K562 (cell line): ENCODE results near the gene EML1. TPM values are rescaled to one million over a fixed set of nuclear protein-coding genes. Genes with fewer than 3 reads are reported as not detected.

ENCODE experiments used
- ATAC-seq: fragments of 200-7000 bp; cut with Tn5 transposase; 3 replicates; pipeline ENCODE4 v1.9.1; 2020; ENCODE audit warnings: moderate library complexity
- BruUV-seq: library from RNA; stranded (reverse); fragments of 400-500 nt; replicated peaks from 2 replicates; lab custom pipeline; 2021; lab: Mats Ljungman, UMichigan
- CTCF ChIA-PET: fragments of 300-600 bp; formaldehyde crosslinking; extraction: SDS; loops from one replicate; lab custom pipeline; 2021; ENCODE audit warnings: low intra/inter-chr PET ratio; lab: Yijun Ruan, JAX
- POLR2A ChIA-PET: fragments of 300-600, 350-650 bp; sonication (Branson Sonifier 250); formaldehyde crosslinking; extraction: SDS; loops from one replicate; lab custom pipeline; 2021; ENCODE audit warnings: antibody characterized with exemption, inconsistent platforms; lab: Yijun Ruan, JAX
- DNase-seq, 4 experiments: peaks; one replicate each; pipeline versions ENCODE4 v3.0.0 to v3.0.0-alpha.2; 2011 to 2018; ENCODE audit warnings: low spot score in 3 of 4, mixed read lengths in 3 of 4; ENCODE audit errors: extremely low read depth in 1 of 4
- FAIRE-seq: peaks from 2 replicates; lab custom pipeline; 2011; peaks lifted over from hg19 to GRCh38; lab: Jason Lieb, UNC
- H2AFZ ChIP-seq: 2 replicates; pipeline ENCODE4 v1.6.0; 2011; ENCODE audit warnings: low read depth, low read length, control low read depth, inconsistent platforms
- H3K27ac ChIP-seq: fragments of 200-600 bp; 3 replicates; pipeline ENCODE4 v1.8.0; 2011; ENCODE audit warnings: low read depth, mild to moderate bottlenecking, control low read depth, inconsistent platforms, low read length, moderate library complexity, mixed read lengths; ENCODE audit errors: extremely low read depth
- H3K27me3 ChIP-seq, 2 experiments: fragments of 300-600 bp in 1 of 2; 2 replicates in 1 of 2; 3 replicates in 1 of 2; pipeline versions ENCODE4 v1.6.0 to v1.8.0; 2011; ENCODE audit warnings: inconsistent platforms in 2 of 2, low read length in 2 of 2, mild to moderate bottlenecking in 1 of 2, mixed read lengths in 1 of 2, moderate library complexity in 1 of 2; ENCODE audit not compliant: control insufficient read depth in 2 of 2, insufficient read depth in 2 of 2
- H3K36me3 ChIP-seq: fragments of 300-600 bp; 3 replicates; pipeline ENCODE4 v1.8.0; 2011; ENCODE audit warnings: mild to moderate bottlenecking, low read length, inconsistent platforms; ENCODE audit not compliant: control insufficient read depth, insufficient read depth
- H3K4me1 ChIP-seq, 2 experiments: fragments of 200-600 bp in 1 of 2; replicated peaks in 1 of 2; 2 replicates in 1 of 2; 3 replicates in 1 of 2; pipeline versions ENCODE4 v1.5.1 to v1.8.0; 2011; ENCODE audit warnings: inconsistent platforms in 2 of 2, low read length in 2 of 2, mild to moderate bottlenecking in 1 of 2, mixed read lengths in 1 of 2, moderate library complexity in 1 of 2; ENCODE audit not compliant: control insufficient read depth in 2 of 2, insufficient read depth in 2 of 2
- H3K4me2 ChIP-seq: 2 replicates; pipeline ENCODE4 v1.6.1; 2011; ENCODE audit warnings: low read length, control low read depth, inconsistent platforms, mixed read lengths; ENCODE audit not compliant: insufficient read depth
- H3K4me3 ChIP-seq: fragments of 200-600 bp; sonication (generic), shearing (Covaris generic); 2 replicates; pipeline ENCODE4 v1.5.1; 2016; ENCODE audit warnings: control low read depth, inconsistent platforms
- H3K79me2 ChIP-seq: fragments of 200-600 bp; 3 replicates; pipeline ENCODE4 v1.8.0; 2011; ENCODE audit warnings: low read length, inconsistent platforms; ENCODE audit not compliant: control insufficient read depth, insufficient read depth
- H3K9ac ChIP-seq, 2 experiments: 2 replicates each; pipeline versions ENCODE4 v1.6.0 to v1.6.1; 2011; ENCODE audit warnings: low read depth in 2 of 2, low read length in 2 of 2, control low read depth in 1 of 2, inconsistent platforms in 1 of 2, mild to moderate bottlenecking in 1 of 2, mixed read lengths in 1 of 2; ENCODE audit not compliant: insufficient read depth in 1 of 2
- H3K9me1 ChIP-seq: one replicate; pipeline ENCODE4 v1.6.0; 2011; ENCODE audit warnings: inconsistent platforms, mild to moderate bottlenecking, low read length, moderate library complexity; ENCODE audit not compliant: control insufficient read depth, insufficient read depth
- H3K9me3 ChIP-seq: replicated peaks from 2 replicates; pipeline ENCODE4 v1.5.1; 2011; ENCODE audit warnings: low read depth, low read length, inconsistent platforms; ENCODE audit not compliant: control insufficient read depth, insufficient read depth
- H4K20me1 ChIP-seq: replicated peaks from 2 replicates; pipeline ENCODE4 v1.6.1; 2011; ENCODE audit warnings: low read length, inconsistent platforms, mixed read lengths; ENCODE audit not compliant: control insufficient read depth, insufficient read depth
- ADNP ChIP-seq: fragments of 200-800 bp; sonication (Bioruptor generic); IDR thresholded peaks from 2 replicates; pipeline ENCODE4 v1.6.1; 2016; ENCODE audit warnings: missing genetic modification characterization, missing compliant biosample characterization
- ATF7 ChIP-seq: fragments of 450-650 bp; IDR thresholded peaks from 2 replicates; pipeline ENCODE4 v1.7.1; 2014; ENCODE audit warnings: mild to moderate bottlenecking, moderate library complexity
- COPS2 ChIP-seq: fragments of 450-650 bp; conservative IDR thresholded peaks from 2 replicates; pipeline ENCODE4 v1.6.1; 2016; ENCODE audit warnings: mild to moderate bottlenecking, moderate library complexity
- CTBP1 ChIP-seq: fragments of 450-650 bp; IDR thresholded peaks from 2 replicates; pipeline ENCODE4 v1.6.1; 2016; ENCODE audit warnings: borderline replicate concordance
- ERF ChIP-seq: fragments of 450-650 bp; formaldehyde crosslinking; IDR thresholded peaks from 2 replicates; pipeline ENCODE4 v1.4.0; 2020; ENCODE audit warnings: mild to moderate bottlenecking, mixed read lengths
- FOXA1 ChIP-seq: fragments of 450-650 bp; IDR thresholded peaks from 2 replicates; pipeline ENCODE4 v1.6.1; 2016; ENCODE audit warnings: mild to moderate bottlenecking, borderline replicate concordance
- FOXP1 ChIP-seq: sonication (generic); formaldehyde crosslinking; IDR thresholded peaks from 2 replicates; pipeline ENCODE4 v1.8.0; 2022; ENCODE audit warnings: mild to moderate bottlenecking, missing genetic modification reagents
- GATAD2B ChIP-seq: fragments of 450-650 bp; IDR thresholded peaks from 2 replicates; pipeline ENCODE4 v1.6.1; 2017; ENCODE audit warnings: mild to moderate bottlenecking, borderline replicate concordance
- IFI16 ChIP-seq: fragments of 250-450 bp; sonication (Bioruptor Pico); IDR thresholded peaks from 2 replicates; pipeline ENCODE4 v2.1.2; 2022; ENCODE audit warnings: mild to moderate bottlenecking, inconsistent platforms
- MAFK ChIP-seq: IDR thresholded peaks from 2 replicates; pipeline ENCODE4 v1.6.1; 2011; ENCODE audit warnings: low read length, improper control_type of control experiment
- PKNOX1 ChIP-seq: fragments of 450-650 bp; IDR thresholded peaks from 2 replicates; pipeline ENCODE4 v1.6.1; 2016
- RBM15 ChIP-seq: fragments of 200-400 bp; formaldehyde crosslinking; IDR thresholded peaks from 2 replicates; pipeline ENCODE4 v1.6.1; 2018; ENCODE audit warnings: mild to moderate bottlenecking, low read length, moderate library complexity; ENCODE audit not compliant: insufficient read depth
- SMAD3 ChIP-seq: fragments of 450-650 bp; formaldehyde crosslinking; conservative IDR thresholded peaks from 2 replicates; pipeline ENCODE4 v1.4.0; 2020; ENCODE audit warnings: mild to moderate bottlenecking
- ZC3H4 ChIP-seq: sonication (generic); formaldehyde crosslinking; IDR thresholded peaks from 2 replicates; pipeline ENCODE4 v1.9.0; 2021; ENCODE audit warnings: missing genetic modification reagents, borderline replicate concordance
- WGBS: fragments of 100-300 bp; shearing (Covaris generic); methylation state at CpG from one replicate; pipeline ENCODE4 v1.1.6; 2016; ENCODE audit warnings: low coverage, mixed read lengths; ENCODE audit not compliant: insufficient coverage; ENCODE audit errors: missing lambda C conversion rate; 5-methylcytosine and 5-hydroxymethylcytosine counted together
- in situ Hi-C: fragments of 300-500 bp; cut with MboI; formaldehyde crosslinking; loops from 4 replicates; pipeline ENCODE4 v1.15.0; 2018; ENCODE audit warnings: inconsistent platforms, mixed read lengths
- intact Hi-C: fragments of 100-400 bp; cut with micrococcal nuclease; formaldehyde crosslinking; loops from 2 replicates; pipeline ENCODE4 v1.14.2; 2022
- polyA plus RNA-seq, 8 experiments: library from polyadenylated mRNA; depleted of rRNA in 4 of 8; stranded (reverse) in 5 of 8; unstranded in 3 of 8; fragments of >200 nt; fragmentation: Nextera tagmentation in 2 of 8; fragmentation: Illumina TruSeq in 1 of 8; extraction: Ambion mirVana in 2 of 8; extraction: Trizol in 1 of 8; gene quantifications; 2 replicates each; pipeline versions ENCODE4 v1.2.1 to v1.2.3, GENCODE V29; 2011 to 2014; ENCODE audit warnings: inconsistent platforms in 1 of 8, missing spikeins in 1 of 8
- total RNA-seq, 7 experiments: library from RNA; depleted of rRNA in 6 of 7; stranded (reverse); fragments of >200 nt in 6 of 7; fragmentation: Illumina TruSeq in 2 of 7; extraction: Trizol in 2 of 7; gene quantifications; 2 replicates each; pipeline versions ENCODE4 v1.2.1 to v1.2.3, GENCODE V29; 2011 to 2021; ENCODE audit warnings: low replicate concordance in 1 of 7
- TF ChIP-seq, protein P1 (sequence below): fragments of 450-650 bp; IDR thresholded peaks from 2 replicates; pipeline ENCODE4 v1.7.1; 2018; ENCODE audit warnings: mild to moderate bottlenecking, low read depth; ENCODE audit not compliant: partially characterized antibody
- TF ChIP-seq, protein P2 (sequence below): fragments of 200-800 bp; sonication (Bioruptor generic); IDR thresholded peaks from 2 replicates; pipeline ENCODE4 v1.6.1; 2016; ENCODE audit warnings: missing genetic modification characterization, missing compliant biosample characterization

The EML1 gene
- total and polyA plus RNA-seq, 9 of the 15 experiments (the other 6 are each of a cell fraction or from before 2014, with no cell fraction given), result 0.01 to 0.35 (median 0.07) TPM; not detected in 2

DNA sequence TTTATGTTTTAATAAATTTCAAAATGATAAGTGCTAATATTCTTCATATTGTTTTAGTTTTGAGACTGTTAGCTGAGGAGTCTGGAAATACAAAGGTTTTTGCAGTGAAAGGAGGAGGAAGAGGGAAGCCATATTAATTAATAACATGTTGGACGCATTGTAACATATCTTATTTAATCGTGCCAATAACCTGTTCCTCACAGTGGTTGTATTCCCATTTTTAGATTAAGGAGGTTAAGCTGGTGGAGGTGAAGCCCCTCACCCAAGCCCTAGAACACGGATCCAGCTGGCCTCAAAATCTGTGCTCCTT is 92.4 kb downstream of the EML1 start:
- WGBS, result 4% methylated on average over 3 of the region's 3 CpGs
- Histone ChIP-seq H3K4me2 (no peak overlapping the region), H3K4me3 (no peak overlapping the region), H3K27me3 (peaks cover 6 to 52% of the 10 kb centered on the region in 2 experiments; a peak in 4 of 5 replicates), H4K20me1 (no peaks in the 10 kb centered on the region), H3K27ac (no peak overlapping the region), H3K9ac (no peak overlapping the region), H2AFZ (no peak overlapping the region), H3K4me1 (no peaks in the 10 kb centered on the region), H3K36me3 (no peaks in the 10 kb centered on the region), H3K9me3 (no peaks in the 10 kb centered on the region), H3K9me1 (no peaks in the 10 kb centered on the region), H3K79me2 (no peaks in the 10 kb centered on the region)
- intact Hi-C loops, result loop anchor here (1.0 to 2.0 kb wide), 3 partner anchors 155 to 367 kb away; no protein-coding TSS in a partner anchor
- FAIRE-seq, result no peak
- BruUV-seq, result no TSS peak
- ChIA-PET POLR2A (no interaction called here), CTCF (interaction anchor here (1.9 to 2.2 kb wide), 2 partner anchors 156 to 366 kb away, joined by 9 to 13 read pairs; no protein-coding TSS in a partner anchor)
- in situ Hi-C loops, result loop anchor here (10.0 to 25.0 kb wide), 3 partner anchors 161 to 498 kb away; no protein-coding TSS in a partner anchor
- no peak for ATAC-seq
- no peak for DNase-seq
- no peak for TF ChIP-seq RBM15
- no peak for TF ChIP-seq CTBP1
- TF ChIP-seq, protein P1, sequence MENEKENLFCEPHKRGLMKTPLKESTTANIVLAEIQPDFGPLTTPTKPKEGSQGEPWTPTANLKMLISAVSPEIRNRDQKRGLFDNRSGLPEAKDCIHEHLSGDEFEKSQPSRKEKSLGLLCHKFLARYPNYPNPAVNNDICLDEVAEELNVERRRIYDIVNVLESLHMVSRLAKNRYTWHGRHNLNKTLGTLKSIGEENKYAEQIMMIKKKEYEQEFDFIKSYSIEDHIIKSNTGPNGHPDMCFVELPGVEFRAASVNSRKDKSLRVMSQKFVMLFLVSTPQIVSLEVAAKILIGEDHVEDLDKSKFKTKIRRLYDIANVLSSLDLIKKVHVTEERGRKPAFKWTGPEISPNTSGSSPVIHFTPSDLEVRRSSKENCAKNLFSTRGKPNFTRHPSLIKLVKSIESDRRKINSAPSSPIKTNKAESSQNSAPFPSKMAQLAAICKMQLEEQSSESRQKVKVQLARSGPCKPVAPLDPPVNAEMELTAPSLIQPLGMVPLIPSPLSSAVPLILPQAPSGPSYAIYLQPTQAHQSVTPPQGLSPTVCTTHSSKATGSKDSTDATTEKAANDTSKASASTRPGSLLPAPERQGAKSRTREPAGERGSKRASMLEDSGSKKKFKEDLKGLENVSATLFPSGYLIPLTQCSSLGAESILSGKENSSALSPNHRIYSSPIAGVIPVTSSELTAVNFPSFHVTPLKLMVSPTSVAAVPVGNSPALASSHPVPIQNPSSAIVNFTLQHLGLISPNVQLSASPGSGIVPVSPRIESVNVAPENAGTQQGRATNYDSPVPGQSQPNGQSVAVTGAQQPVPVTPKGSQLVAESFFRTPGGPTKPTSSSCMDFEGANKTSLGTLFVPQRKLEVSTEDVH, result no peak
- no peak for TF ChIP-seq ERF (CRISPR knock-in tag)
- no peak for TF ChIP-seq COPS2
- TF ChIP-seq GATAD2B, result no peak
- no peak for TF ChIP-seq ATF7
- TF ChIP-seq PKNOX1, result no peak
- no peak for TF ChIP-seq FOXP1 (CRISPR knock-in tag)
- TF ChIP-seq SMAD3 (CRISPR knock-in tag), result no peak
- TF ChIP-seq FOXA1, result no peak
- TF ChIP-seq ZC3H4 (CRISPR knock-in tag), result no peak
- TF ChIP-seq, protein P2, sequence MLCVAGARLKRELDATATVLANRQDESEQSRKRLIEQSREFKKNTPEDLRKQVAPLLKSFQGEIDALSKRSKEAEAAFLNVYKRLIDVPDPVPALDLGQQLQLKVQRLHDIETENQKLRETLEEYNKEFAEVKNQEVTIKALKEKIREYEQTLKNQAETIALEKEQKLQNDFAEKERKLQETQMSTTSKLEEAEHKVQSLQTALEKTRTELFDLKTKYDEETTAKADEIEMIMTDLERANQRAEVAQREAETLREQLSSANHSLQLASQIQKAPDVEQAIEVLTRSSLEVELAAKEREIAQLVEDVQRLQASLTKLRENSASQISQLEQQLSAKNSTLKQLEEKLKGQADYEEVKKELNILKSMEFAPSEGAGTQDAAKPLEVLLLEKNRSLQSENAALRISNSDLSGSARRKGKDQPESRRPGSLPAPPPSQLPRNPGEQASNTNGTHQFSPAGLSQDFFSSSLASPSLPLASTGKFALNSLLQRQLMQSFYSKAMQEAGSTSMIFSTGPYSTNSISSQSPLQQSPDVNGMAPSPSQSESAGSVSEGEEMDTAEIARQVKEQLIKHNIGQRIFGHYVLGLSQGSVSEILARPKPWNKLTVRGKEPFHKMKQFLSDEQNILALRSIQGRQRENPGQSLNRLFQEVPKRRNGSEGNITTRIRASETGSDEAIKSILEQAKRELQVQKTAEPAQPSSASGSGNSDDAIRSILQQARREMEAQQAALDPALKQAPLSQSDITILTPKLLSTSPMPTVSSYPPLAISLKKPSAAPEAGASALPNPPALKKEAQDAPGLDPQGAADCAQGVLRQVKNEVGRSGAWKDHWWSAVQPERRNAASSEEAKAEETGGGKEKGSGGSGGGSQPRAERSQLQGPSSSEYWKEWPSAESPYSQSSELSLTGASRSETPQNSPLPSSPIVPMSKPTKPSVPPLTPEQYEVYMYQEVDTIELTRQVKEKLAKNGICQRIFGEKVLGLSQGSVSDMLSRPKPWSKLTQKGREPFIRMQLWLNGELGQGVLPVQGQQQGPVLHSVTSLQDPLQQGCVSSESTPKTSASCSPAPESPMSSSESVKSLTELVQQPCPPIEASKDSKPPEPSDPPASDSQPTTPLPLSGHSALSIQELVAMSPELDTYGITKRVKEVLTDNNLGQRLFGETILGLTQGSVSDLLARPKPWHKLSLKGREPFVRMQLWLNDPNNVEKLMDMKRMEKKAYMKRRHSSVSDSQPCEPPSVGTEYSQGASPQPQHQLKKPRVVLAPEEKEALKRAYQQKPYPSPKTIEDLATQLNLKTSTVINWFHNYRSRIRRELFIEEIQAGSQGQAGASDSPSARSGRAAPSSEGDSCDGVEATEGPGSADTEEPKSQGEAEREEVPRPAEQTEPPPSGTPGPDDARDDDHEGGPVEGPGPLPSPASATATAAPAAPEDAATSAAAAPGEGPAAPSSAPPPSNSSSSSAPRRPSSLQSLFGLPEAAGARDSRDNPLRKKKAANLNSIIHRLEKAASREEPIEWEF (CRISPR knock-in tag), result no peak
- TF ChIP-seq IFI16 (CRISPR knock-in tag), result no peak
- no peak for TF ChIP-seq ADNP (tag)
- no peak for TF ChIP-seq MAFK
